Thyroid gland (tissue), 4 donors: ENCODE data around the gene CTNNA2.

Experiments used
- POLR2A ChIP-seq, 2 donors: fragments of 450-650 bp; IDR thresholded peaks; one replicate each; pipeline ENCODE4 v1.6.1; 2017; ENCODE audit warnings: antibody characterized with exemption in 2 of 2, mild to moderate bottlenecking in 2 of 2, moderate library complexity in 1 of 2
- TF ChIP-seq, protein P1 (sequence below), 6 experiments: fragments of 200-600 bp in 3 of 6; fragments of 450-650 bp in 3 of 6; sonication (generic) in 3 of 6; IDR thresholded peaks; one replicate each; pipeline ENCODE4 v1.5.1; 2016 to 2019; ENCODE audit warnings: antibody characterized with exemption in 6 of 6, mild to moderate bottlenecking in 2 of 6, inconsistent platforms in 1 of 6, moderate library complexity in 1 of 6

GRCh38 chr2:79619976-79620375 is 107.1 kb downstream of the CTNNA2 start:
- TF ChIP-seq, protein P1, sequence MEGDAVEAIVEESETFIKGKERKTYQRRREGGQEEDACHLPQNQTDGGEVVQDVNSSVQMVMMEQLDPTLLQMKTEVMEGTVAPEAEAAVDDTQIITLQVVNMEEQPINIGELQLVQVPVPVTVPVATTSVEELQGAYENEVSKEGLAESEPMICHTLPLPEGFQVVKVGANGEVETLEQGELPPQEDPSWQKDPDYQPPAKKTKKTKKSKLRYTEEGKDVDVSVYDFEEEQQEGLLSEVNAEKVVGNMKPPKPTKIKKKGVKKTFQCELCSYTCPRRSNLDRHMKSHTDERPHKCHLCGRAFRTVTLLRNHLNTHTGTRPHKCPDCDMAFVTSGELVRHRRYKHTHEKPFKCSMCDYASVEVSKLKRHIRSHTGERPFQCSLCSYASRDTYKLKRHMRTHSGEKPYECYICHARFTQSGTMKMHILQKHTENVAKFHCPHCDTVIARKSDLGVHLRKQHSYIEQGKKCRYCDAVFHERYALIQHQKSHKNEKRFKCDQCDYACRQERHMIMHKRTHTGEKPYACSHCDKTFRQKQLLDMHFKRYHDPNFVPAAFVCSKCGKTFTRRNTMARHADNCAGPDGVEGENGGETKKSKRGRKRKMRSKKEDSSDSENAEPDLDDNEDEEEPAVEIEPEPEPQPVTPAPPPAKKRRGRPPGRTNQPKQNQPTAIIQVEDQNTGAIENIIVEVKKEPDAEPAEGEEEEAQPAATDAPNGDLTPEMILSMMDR (IDR thresholded peaks at IDR 0.05), result no peak
- TF ChIP-seq POLR2A (IDR thresholded peaks at IDR 0.05), result no peak
